Peyer's patch (tissue), 4 donors: Measurements from ENCODE around the gene RMND5A.

Experiments
- CTCF ChIP-seq, 6 experiments: fragments of 450-650 bp in 4 of 6; fragments of 200-600 bp in 2 of 6; sonication (generic) in 1 of 6; IDR thresholded peaks; one replicate each; pipeline ENCODE4 v1.5.1; 2017 to 2019; ENCODE audit warnings: antibody characterized with exemption in 6 of 6, mild to moderate bottlenecking in 3 of 6, moderate library complexity in 1 of 6
- POLR2A ChIP-seq, 2 donors: fragments of 450-650 bp; IDR thresholded peaks; one replicate each; pipeline ENCODE4 v1.5.1; 2017; ENCODE audit warnings: antibody characterized with exemption in 2 of 2, mild to moderate bottlenecking in 2 of 2, moderate library complexity in 2 of 2

DNA sequence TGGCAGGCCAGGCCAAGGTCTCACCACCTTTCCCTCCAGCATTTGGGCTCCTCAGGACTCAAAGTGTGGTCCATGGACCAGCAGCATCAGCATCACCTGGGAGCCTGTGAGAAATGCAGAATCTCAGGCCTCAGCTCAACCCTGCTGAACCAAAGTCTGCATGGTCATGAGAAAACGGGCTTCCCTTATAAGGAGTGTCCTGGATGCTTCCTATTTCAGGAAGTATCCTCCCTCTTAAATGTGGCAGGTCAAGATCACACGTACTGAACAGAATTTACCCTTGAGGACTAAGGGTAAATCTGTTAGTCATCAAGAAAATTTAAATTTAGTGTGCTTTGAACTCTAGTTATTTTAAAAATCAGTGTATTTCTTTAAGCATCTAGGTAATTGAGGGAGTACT, 58.9 kb downstream of the RMND5A start:
- no peak for TF ChIP-seq CTCF (IDR thresholded peaks at IDR 0.05)
- TF ChIP-seq POLR2A (IDR thresholded peaks at IDR 0.05) = no peak
